ENCODE results near the gene TTC21A. TPM values are rescaled to one million over a fixed set of nuclear protein-coding genes. Genes with fewer than 3 reads are reported as not detected.

TTC21A gene
- total RNA-seq, 1 experiment from 2014 or later = 7.7 TPM

DNA sequence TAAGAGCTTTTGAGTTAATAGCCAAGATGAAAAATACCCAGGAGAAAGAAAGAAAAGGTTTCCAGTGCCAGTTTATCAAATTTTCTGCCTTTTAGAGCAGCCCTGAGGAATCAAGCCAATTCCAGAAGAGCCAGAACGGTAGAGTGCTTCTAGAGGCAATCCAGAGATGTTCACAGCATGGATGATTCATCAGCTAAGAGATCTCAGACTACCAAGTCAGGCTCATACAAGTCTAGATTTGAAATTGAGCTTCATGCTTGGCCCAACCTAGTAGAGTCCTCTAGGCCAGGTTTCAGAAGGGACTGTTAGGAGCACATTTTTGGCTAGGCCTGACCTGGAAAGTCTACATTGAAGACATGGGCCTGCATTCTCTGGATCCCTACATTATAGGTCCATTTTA, 40.2 kb upstream of the TTC21A start:
- Histone ChIP-seq H3K36me3 (ENCODE audit: control insufficient read depth, insufficient read depth, low read length) (no peaks in the 10 kb centered on the region), H3K4me1 (ENCODE audit: control insufficient read depth, insufficient read depth, low read length) (no peaks in the 10 kb centered on the region; the same call in 1 of the 2 replicates), H3K9me3 (ENCODE audit: control insufficient read depth, insufficient read depth, low read depth, low read length) (no peaks in the 10 kb centered on the region), H3K27ac (ENCODE audit: low read length) (no peak overlapping the region), H3K4me3 (ENCODE audit: low read depth in 2 of 2, low read length in 2 of 2) (no peak overlapping the region), H3K27me3 (ENCODE audit: control insufficient read depth, insufficient read depth, low read length) (no peaks in the 10 kb centered on the region)
- ChIA-PET CTCF (interaction anchor here (0.6 kb wide), 1 partner anchor 403 kb away, joined by 4 read pairs; no protein-coding TSS in a partner anchor), POLR2A (no interaction called here)
- TF ChIP-seq SIN3A (IDR thresholded peaks at IDR 0.05; ENCODE audit: borderline replicate concordance, insufficient read depth, low read depth, low read length) (no peak), TCF7L2 (IDR thresholded peaks at IDR 0.05; ENCODE audit: low read depth, low read length) (no peak), REST (IDR thresholded peaks at IDR 0.05; ENCODE audit: insufficient read depth in 1 of 2, low read depth in 2 of 2, low read length in 1 of 2) (no peak), POLR2AphosphoS5 (IDR thresholded peaks at IDR 0.05; ENCODE audit: low read depth, low read length) (no peak)
- TF ChIP-seq, protein P1, sequence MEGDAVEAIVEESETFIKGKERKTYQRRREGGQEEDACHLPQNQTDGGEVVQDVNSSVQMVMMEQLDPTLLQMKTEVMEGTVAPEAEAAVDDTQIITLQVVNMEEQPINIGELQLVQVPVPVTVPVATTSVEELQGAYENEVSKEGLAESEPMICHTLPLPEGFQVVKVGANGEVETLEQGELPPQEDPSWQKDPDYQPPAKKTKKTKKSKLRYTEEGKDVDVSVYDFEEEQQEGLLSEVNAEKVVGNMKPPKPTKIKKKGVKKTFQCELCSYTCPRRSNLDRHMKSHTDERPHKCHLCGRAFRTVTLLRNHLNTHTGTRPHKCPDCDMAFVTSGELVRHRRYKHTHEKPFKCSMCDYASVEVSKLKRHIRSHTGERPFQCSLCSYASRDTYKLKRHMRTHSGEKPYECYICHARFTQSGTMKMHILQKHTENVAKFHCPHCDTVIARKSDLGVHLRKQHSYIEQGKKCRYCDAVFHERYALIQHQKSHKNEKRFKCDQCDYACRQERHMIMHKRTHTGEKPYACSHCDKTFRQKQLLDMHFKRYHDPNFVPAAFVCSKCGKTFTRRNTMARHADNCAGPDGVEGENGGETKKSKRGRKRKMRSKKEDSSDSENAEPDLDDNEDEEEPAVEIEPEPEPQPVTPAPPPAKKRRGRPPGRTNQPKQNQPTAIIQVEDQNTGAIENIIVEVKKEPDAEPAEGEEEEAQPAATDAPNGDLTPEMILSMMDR (IDR thresholded peaks at IDR 0.05) = no peak
- no TSS peak for BruUV-seq (replicated peaks)
- in situ Hi-C loops (cut with HindIII; ENCODE audit: low pct_unique_long_range_greater_than_20kb, low sequenced_read_pairs) = no loop called here
- ATAC-seq (no peak), DNase-seq (ENCODE audit: low read depth, low spot score) (no peak)
- intact Hi-C loops (cut with micrococcal nuclease; ENCODE audit: unreplicated experiment) = no loop called here

DNA sequence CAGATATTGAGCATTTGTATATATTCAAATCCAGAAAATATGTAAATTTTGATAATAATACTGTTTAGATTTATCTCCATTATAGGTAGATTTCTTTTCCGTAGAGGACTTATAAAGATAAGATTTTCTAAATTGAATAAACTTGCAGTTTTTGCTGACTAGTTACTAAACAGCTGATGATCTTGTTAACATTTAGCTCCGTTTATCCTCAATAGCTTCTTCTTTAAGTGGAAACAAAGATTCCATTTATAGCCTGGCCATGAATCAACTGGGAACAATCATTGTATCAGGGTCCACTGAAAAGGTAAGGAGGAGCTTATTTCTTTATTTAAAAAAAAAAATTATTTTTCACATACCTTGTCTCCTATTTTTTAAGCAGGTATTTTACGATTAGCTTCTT, 38.9 kb upstream of the TTC21A start:
- H3K4me1 ChIP-seq (ENCODE audit: control insufficient read depth, insufficient read depth, low read length) = no peaks in the 10 kb centered on the region; the same call in 1 of the 2 replicates
- H3K9me3 ChIP-seq (ENCODE audit: control insufficient read depth, insufficient read depth, low read depth, low read length) = no peaks in the 10 kb centered on the region
- ChIA-PET CTCF (interaction anchor here (0.6 kb wide), 1 partner anchor 121 kb away, joined by 4 read pairs; no protein-coding TSS in a partner anchor), POLR2A (no interaction called here)
- TF ChIP-seq TCF7L2 (IDR thresholded peaks at IDR 0.05; ENCODE audit: low read depth, low read length) = no peak
- TF ChIP-seq, protein P1 (IDR thresholded peaks at IDR 0.05) = no peak
- TF ChIP-seq REST (IDR thresholded peaks at IDR 0.05; ENCODE audit: insufficient read depth in 1 of 2, low read depth in 2 of 2, low read length in 1 of 2) = no peak
- no peak for TF ChIP-seq POLR2AphosphoS5 (IDR thresholded peaks at IDR 0.05; ENCODE audit: low read depth, low read length)
- TF ChIP-seq SIN3A (IDR thresholded peaks at IDR 0.05; ENCODE audit: borderline replicate concordance, insufficient read depth, low read depth, low read length) = no peak
- H3K4me3 ChIP-seq (ENCODE audit: low read depth in 2 of 2, low read length in 2 of 2) = no peak overlapping the region
- intact Hi-C loops (cut with micrococcal nuclease; ENCODE audit: unreplicated experiment) = no loop called here
- no peaks in the 10 kb centered on the region for H3K36me3 ChIP-seq (ENCODE audit: control insufficient read depth, insufficient read depth, low read length)
- in situ Hi-C loops (cut with HindIII; ENCODE audit: low pct_unique_long_range_greater_than_20kb, low sequenced_read_pairs) = no loop called here
- no peak overlapping the region for H3K27ac ChIP-seq (ENCODE audit: low read length)
- no TSS peak for BruUV-seq (replicated peaks)
- DNase-seq (ENCODE audit: low read depth, low spot score) (no peak), ATAC-seq (no peak)
- H3K27me3 ChIP-seq (ENCODE audit: control insufficient read depth, insufficient read depth, low read length) = no peaks in the 10 kb centered on the region

Data from Panc1 (cell line).